ENCODE data around the gene KSR2. TPM values are rescaled to one million over a fixed set of nuclear protein-coding genes. Genes with fewer than 3 reads are reported as not detected.
"Not testable (repeated sequence)": the region's sequence is repeated elsewhere in the genome, so short reads cannot be mapped to it uniquely, and the experiment has no call there.

Gene KSR2
- total and polyA plus RNA-seq, 7 donors = under 0.01 to 1.1 (median 0.41) TPM

DNA sequence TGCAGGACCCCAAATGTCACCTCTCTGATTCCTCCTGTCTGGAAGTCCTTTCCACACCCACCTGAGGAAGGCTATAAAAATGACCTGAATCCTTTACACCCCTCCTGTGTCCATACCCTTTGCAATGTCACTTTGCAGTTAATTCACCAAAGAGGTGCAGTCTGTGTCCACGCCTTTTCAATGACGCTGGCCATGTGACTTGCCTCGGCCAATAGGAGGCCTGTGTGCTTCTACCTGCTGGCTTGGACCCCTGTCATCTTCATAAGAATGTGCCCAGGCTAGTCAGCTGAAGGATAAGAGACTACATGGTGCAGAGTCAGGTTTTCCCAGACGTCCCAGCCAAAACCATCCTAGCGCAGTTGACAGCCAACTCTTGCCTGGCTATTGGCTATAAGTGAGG, 101.4 kb downstream of the KSR2 start:
- H3K4me3 ChIP-seq = no peak overlapping the region
- WGBS, 2 donors = 69 to 86% methylated on average over 5 of the region's 5 CpGs
- TF ChIP-seq, protein P1, sequence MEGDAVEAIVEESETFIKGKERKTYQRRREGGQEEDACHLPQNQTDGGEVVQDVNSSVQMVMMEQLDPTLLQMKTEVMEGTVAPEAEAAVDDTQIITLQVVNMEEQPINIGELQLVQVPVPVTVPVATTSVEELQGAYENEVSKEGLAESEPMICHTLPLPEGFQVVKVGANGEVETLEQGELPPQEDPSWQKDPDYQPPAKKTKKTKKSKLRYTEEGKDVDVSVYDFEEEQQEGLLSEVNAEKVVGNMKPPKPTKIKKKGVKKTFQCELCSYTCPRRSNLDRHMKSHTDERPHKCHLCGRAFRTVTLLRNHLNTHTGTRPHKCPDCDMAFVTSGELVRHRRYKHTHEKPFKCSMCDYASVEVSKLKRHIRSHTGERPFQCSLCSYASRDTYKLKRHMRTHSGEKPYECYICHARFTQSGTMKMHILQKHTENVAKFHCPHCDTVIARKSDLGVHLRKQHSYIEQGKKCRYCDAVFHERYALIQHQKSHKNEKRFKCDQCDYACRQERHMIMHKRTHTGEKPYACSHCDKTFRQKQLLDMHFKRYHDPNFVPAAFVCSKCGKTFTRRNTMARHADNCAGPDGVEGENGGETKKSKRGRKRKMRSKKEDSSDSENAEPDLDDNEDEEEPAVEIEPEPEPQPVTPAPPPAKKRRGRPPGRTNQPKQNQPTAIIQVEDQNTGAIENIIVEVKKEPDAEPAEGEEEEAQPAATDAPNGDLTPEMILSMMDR (IDR thresholded peaks at IDR 0.05) = no peak
- TF ChIP-seq EP300 (IDR thresholded peaks at IDR 0.05) (no peak), POLR2A (IDR thresholded peaks at IDR 0.05) (no peak), POLR2AphosphoS5 (IDR thresholded peaks at IDR 0.05) (no peak)
- peak; percentile 13 for DNase-seq
- H3K36me3 ChIP-seq = no peaks in the 10 kb centered on the region
- no peaks in the 10 kb centered on the region for H3K4me1 ChIP-seq
- no peaks in the 10 kb centered on the region for H3K9me3 ChIP-seq
- intact Hi-C loops (cut with DNase I) = no loop called here
- no peak overlapping the region for H3K27ac ChIP-seq
- H3K27me3 ChIP-seq = no peaks in the 10 kb centered on the region

DNA sequence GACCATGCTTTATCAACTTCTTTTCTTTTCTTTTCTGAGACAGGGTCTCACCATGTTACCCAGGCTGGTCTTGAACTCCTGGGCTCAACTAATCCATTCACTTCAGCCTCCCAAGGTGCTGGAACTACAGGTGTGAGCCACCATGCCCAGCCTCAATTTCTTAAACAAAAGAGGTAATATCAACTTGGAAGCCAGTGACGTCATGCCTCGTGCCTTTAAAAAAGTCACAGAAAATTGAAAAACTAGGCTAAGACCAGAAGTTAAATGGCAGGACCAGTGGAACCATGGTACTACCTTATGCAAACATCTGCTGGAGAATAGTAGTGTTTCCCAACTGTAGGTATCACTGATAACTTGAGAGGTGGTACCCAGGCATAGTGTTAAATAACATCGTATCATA, 103.3 kb downstream of the KSR2 start:
- Histone ChIP-seq H3K36me3 (no peaks in the 10 kb centered on the region), H3K9me3 (no peaks in the 10 kb centered on the region), H3K27ac (no peak overlapping the region), H3K27me3 (no peaks in the 10 kb centered on the region), H3K4me1 (no peaks in the 10 kb centered on the region), H3K4me3 (no peak overlapping the region)
- WGBS, 2 donors = 89 to 94% methylated on average over 3 of the region's 3 CpGs
- DNase-seq = no peak
- TF ChIP-seq POLR2A (IDR thresholded peaks at IDR 0.05) (no peak), POLR2AphosphoS5 (IDR thresholded peaks at IDR 0.05) (no peak), EP300 (IDR thresholded peaks at IDR 0.05) (no peak)
- TF ChIP-seq, protein P1 (IDR thresholded peaks at IDR 0.05) = no peak
- intact Hi-C loops (cut with DNase I) = no loop called here

DNA sequence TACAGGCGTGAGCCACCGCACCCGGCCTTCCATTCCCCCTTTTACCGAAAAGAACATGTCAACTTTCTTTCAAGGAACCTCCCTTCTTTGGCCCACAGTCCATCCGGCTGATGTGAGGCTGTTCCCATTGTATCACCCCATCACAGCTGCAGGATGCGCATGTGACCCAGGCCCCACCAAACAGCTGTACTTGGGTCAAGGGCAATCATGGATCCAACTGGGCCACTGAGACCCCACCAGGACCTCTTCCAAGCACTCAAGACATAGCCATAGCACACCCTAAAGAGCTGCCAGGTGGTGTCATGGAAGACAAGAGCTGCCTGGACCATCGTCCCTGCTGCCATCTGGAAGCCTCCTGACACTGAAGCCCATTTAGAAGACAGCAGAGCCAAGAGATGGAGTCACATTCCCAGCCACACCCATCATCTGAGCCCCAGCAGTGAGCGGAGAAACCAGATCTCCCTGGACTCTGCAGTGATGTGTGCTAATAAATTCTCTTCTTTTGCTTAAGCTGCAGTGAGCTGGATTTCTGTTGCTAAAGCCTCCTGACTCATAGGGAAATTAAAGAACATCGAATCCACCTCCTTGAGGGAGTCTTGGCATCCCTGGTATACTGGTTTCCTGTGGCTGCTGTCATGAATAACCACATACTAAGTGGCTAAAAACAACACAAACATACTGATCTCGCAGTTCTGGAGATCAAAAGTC, 105.6 kb downstream of the KSR2 start:
- intact Hi-C loops (cut with DNase I) = no loop called here
- Histone ChIP-seq H3K27ac (no peak overlapping the region), H3K27me3 (no peaks in the 10 kb centered on the region), H3K36me3 (no peaks in the 10 kb centered on the region), H3K9me3 (no peaks in the 10 kb centered on the region), H3K4me3 (no peak overlapping the region), H3K4me1 (no peaks in the 10 kb centered on the region)
- 87 to 93% methylated on average over 10 of the region's 10 CpGs for WGBS, 2 donors
- no peak for DNase-seq
- TF ChIP-seq POLR2AphosphoS5 (IDR thresholded peaks at IDR 0.05) (no peak), EP300 (IDR thresholded peaks at IDR 0.05) (no peak)

DNA sequence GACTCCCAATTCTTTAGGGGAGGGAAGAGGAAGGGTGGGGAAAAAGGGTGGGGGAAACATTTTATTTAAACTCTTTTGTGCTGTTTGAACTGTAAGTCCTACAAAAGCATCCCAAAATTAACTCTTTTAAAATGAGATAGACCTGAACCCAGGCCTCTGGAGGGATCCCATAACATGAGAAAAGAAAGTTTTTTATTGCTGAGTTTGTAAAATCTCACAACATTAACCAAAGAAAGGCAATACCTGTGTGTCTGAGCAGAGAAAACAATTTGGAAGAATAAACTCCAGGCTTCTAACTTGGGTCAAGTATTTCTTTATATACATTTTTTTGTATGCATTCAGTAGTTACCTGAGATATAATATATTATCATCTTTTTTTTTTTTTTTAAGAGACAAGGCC, 107.1 kb downstream of the KSR2 start:
- no peak overlapping the region for H3K4me3 ChIP-seq
- H3K4me1 ChIP-seq = no peaks in the 10 kb centered on the region
- no peak overlapping the region for H3K27ac ChIP-seq
- DNase-seq = no peak
- no peaks in the 10 kb centered on the region for H3K9me3 ChIP-seq
- TF ChIP-seq POLR2A (IDR thresholded peaks at IDR 0.05) (no peak), EP300 (IDR thresholded peaks at IDR 0.05) (no peak), POLR2AphosphoS5 (IDR thresholded peaks at IDR 0.05) (no peak)
- TF ChIP-seq, protein P1 (IDR thresholded peaks at IDR 0.05) = no peak
- H3K36me3 ChIP-seq = no peaks in the 10 kb centered on the region
- no peaks in the 10 kb centered on the region for H3K27me3 ChIP-seq
- intact Hi-C loops (cut with DNase I) = no loop called here

DNA sequence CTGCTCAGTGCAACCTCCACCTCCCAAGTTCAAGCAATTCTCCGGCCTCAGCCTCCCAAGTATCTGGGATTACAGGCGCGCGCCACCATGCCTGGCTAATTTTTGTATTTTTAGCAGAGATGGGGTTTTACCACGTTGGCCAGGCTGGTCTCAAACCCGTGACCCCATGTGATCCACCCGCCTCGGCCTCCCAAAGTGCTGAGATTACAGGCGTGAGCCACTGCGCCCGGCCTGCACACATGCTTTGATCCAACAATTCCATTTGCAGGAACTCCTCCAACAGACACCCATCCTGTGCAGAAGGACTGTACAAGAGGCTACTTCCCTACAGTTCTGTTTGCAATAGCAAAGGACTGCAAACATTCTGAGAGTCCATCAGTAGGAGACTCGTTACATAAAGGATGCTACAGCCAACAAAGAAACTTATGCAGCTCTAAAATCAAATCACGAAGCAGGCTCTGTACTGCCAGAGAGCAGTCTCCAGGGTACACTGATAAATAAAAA, 108.0 kb downstream of the KSR2 start:
- intact Hi-C loops (cut with DNase I); H3K27me3 ChIP-seq; DNase-seq; H3K9me3 ChIP-seq; H3K27ac ChIP-seq; H3K4me1 ChIP-seq; H3K4me3 ChIP-seq; H3K36me3 ChIP-seq: not testable (repeated sequence)
- 91 to 93% methylated on average over 13 of the region's 13 CpGs for WGBS, 2 donors

DNA sequence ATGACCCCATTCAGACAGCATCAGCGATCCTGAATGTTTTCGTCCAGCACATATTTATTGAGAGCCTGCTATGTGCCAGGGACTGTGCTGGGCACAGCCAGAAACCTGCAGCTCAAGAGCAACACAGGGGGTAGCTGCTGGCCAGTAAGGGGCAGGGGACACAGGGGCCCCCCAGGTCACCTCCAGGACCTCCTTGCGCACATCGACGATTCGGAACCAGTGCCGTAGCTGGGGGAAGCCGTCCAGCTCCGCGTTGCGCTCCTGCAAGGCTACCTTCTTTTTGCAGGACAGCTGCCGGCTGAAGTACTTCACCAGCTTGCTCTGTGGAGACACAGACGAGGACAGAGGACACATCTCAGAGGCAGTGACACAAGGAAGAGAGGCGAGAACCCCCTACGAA, 108.7 kb downstream of the KSR2 start:
- Histone ChIP-seq H3K36me3 (no peaks in the 10 kb centered on the region), H3K27ac (no peak overlapping the region), H3K4me3 (no peak overlapping the region), H3K27me3 (peaks cover 0 to 5% (median 0%) of the 10 kb centered on the region in 3 donors), H3K9me3 (no peaks in the 10 kb centered on the region), H3K4me1 (no peaks in the 10 kb centered on the region)
- TF ChIP-seq, protein P1 (IDR thresholded peaks at IDR 0.05) = no peak
- TF ChIP-seq POLR2AphosphoS5 (IDR thresholded peaks at IDR 0.05) = no peak
- TF ChIP-seq POLR2A (IDR thresholded peaks at IDR 0.05) = no peak
- no peak for TF ChIP-seq EP300 (IDR thresholded peaks at IDR 0.05)
- WGBS, 2 donors = 90 to 92% methylated on average over 15 of the region's 15 CpGs
- intact Hi-C loops (cut with DNase I) = no loop called here
- no peak for DNase-seq
